Stimulated activated CD8-positive, alpha-beta memory T cell treated with anti-CD3 and anti-CD28 coated beads, Interleukin-15, amount 100 ng/mL, for 24 hours (primary cell): Measurements from ENCODE around the gene E2F6.

ENCODE experiments used
- DNase-seq: peaks from one replicate; pipeline ENCODE4 v3.0.0-alpha.2; 2020; ENCODE audit warnings: low read depth

E2F6 gene

DNA sequence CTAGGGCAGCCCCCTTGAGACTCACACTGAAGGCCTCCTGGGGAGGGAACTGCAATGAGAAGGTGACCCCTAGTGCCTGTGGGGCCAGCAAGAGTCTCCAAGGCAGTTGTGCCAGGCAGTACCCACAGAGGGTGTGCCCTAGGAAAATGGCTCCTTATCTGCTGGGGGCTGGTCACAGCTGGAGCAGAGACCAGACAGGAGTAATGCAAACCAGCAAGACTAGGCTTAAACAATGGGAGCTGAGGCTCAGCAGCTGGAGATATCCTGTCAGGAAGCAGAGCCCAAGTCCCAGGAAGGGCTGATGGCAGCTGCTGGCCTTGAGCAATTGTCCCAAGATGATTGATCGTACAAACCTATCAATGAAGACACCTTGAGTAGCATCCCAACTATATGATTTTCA is 26.8 kb upstream of the E2F6 start:
- no peak for DNase-seq

GRCh38 chr2:11492244-11492643 is 26.3 kb upstream of the E2F6 start:
- DNase-seq, result no peak

GRCh38 chr2:11491348-11491933 is 25.5 kb upstream of the E2F6 start:
- no peak for DNase-seq

DNA sequence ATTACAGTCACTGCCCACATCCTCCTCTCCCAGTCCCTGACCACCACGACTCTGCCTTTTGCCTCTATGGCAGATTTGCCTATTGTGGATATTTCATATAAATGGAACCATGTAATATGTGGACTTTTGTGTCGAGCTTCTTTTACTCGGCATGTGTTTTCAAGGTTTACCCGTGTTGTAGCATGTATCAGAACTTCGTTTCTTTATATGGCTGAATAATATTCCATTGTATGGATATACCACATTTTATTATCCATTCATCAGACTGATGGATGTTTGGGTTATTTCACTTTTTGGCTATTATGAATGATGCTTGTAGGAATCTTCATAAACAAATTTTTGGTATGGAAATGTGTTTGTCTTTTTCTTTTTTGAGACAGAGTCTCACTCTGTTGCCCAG is 24.2 kb upstream of the E2F6 start:
- DNase-seq, result no peak

DNA sequence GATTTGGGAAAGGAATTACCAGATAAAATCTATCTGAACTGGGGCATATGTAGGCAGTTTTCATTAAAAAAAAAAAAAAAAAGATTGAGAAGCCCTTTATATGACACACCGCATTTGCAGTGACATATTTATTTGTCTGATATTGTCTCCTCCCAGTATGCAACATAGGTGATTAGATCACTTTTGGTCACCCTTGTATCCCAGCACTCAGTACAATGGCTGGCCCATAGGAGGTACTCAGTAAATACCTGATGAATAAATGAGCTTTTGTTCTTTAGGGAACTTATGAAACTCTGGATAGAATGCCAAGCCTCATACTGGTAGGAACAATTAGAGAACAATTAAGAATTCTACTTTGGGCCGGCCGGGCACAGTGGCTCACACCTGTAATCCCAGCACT is 22.8 kb upstream of the E2F6 start:
- DNase-seq, result no peak

DNA sequence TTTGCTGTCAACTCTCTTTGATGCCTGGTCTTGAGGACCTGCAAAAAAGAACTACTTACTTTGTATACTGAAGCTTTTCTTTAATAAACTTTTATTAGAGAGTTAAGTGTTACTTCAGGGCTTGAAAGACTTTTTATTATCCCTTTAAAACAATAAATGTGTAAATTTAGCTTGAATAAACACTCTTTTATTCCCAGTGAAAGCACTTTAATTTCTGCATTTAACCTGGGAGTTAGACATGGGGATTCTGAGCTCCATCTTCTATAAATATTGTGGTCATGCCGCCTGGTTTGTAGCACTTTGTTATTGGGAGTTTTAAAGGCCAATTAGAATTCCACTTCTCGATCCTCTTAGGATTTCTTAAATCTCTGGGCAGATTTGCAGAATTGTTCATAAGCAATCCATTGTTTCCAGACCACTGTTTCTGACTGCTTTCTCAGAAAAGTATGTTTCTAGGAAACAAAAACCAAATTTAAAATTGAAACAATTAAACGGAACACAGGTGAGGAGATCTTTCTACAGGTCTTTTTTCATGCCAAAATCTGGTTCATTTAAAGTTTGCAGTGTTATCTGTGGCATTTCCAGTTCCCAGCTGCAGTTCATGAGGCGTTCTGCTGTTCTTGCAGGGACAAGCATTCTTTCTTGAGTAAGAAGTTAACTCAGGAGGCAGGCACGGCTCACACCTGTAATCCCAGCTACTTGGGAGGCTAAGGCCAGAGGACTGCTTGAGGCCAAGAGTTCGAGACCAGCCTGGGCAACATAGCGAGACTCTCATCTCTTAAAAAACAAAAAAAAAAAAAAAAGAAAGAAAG is 18.1 kb upstream of the E2F6 start:
- DNase-seq, result no peak

DNA sequence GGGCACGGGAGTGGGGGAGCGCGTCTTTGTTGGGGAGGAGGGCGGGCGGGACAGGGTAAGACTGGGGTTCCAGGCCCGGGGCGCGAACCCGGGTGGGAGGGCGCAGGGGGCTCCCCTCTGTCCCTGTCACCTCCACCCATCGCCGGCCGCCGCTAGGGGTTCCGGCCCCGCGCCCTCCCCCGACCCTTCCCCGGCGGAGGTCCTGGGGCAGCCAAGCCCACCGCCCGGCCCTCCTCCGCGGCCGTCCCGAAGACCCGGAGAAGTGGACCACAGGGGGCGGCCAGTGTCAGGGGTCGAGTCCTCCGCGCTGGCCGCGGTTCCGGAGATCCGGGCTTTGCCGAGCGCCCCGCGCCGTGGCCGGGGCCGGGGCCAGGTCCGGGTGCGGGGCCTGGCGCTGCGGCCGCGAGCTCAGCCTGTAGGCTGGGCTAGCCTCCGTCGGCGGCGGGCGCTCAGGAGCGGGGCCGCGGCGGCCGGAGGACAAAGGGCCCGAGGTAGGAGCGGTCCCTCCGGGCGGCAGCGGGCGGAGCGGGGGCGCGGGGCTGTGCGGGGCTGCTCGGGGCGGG is 16.6 kb upstream of the E2F6 start:
- no peak for DNase-seq

DNA sequence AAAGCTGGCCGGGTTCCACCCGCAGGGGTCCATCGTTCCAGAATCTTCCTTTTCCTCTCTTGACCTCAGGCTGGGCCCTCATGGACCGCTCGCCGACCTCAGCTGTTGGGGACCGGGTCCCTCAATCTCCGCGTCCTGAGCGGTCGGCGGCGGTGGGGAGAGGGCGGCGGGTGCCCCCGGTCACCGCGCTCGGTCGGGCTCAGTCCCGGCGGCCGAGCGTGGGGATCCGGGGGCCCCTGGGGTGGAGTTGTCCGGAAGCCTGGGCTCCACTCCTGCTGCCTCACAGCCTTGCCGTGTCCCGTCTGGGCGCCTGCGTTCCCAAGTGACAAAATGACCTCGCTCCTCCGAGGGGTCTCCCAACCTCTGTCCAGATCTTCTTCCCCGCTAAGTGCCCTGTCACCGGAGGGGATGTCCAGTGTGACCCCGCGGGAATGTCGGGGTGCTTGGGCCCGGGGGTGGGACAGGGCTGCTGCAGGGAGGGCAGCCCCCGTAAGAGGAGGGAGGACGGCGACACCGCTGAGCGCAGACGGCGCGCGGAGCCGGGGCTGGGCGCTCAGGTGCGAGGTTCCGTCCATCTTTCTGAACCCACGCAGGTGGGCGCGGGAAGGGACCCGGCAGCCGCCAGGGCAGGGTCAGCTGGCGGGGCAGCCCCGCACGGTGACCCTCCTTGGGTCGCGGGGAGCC is 16.0 kb upstream of the E2F6 start:
- DNase-seq, result no peak

DNA sequence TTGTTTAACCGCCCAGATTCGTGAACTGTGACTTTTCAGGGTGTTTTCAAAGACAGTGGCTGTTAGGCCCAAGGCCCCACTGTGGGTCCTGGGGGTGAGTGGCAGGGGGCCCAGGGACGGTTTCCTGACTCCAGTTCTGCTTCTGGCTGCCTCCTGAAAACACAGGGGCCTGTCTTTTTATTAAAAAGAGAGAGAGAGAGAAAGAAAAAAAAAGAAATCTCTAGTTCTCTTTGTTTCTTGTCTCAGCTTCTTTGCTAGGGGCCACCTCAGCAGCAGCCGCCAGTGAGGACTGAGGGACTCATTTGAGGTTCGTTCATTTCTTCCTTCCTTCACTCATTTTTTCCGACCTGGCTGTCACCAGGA is 15.4 kb upstream of the E2F6 start:
- DNase-seq, result no peak

DNA sequence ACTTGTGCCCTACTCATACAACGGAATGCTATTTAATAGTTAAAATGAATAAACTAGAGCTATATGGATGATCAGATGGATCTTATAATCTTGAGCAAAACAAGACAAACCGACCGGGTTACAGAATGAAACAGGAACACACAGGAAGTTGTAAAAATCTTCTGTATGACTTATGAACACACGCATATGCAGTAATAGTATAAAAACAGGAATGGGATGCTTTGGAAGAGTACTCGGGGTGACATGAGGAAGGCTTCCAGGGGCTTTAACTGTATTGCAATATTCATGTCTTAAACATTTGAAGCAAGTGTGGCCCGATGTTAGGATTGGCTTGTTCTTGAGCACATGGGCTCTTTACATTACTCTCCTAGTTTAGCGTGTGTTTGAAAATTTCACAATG is 14.9 kb upstream of the E2F6 start:
- DNase-seq, result no peak

DNA sequence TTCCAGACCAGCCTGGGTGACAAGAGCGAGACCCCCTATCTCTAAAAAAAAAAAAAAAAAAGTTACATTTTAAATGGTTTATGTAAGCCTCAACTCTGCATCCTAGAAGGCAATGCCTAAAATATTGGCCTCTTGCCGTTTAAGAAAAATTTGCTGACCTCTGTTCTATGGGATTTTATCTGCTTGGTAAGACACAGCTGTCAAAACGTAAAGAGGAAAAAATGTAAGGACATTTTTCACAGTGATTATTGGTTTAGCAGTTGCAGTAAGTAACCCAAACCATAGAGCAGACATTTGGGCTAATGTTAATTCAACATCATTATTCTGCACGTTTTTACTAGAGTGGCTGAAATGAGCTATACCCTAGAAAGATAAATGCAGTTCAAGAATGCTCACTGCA is 14.4 kb upstream of the E2F6 start:
- no peak for DNase-seq

GRCh38 chr2:11478899-11479605 is 13.1 kb upstream of the E2F6 start:
- no peak for DNase-seq

- DNase-seq, result peak; percentile 79
Measured at GRCh38 chr2:11477994-11478393, 12.0 kb upstream of the E2F6 start.

DNA sequence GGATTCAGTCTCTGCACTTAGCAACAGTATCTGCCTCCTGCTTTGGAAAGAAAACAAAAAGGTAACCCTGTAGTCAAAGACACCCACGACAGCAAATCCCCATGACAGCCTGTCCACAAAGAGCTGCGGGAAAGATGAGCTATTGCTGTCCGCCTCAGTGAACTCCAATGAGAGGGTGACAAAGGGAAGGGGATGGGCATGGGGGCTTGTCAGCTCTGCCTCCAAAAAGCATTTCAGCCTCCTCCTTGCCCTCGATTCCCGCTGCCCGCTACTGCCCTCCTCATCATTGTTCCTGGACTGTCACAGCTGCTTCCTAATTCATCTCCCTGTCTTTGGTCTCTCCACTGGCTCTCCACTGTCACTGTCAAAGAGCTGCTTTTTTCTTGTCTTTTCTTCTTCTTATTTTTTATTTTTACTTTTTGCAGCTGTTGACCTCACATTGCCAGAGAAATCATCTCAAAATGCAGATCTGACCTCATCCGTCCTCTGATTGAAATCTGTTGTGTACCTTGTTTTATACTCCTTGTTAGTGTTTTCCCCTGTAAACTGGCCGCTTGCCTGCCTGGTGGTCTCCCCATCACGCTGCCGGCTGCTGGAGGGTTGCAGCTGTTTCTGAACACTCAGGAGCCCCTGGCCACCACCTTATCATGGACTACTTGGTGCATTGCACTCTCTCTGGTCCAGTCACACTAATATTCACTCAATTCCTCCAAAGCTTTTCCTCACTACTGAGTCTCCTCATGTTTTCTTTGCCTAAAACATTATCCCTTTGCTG is 7.9 kb upstream of the E2F6 start:
- DNase-seq, result no peak

DNA sequence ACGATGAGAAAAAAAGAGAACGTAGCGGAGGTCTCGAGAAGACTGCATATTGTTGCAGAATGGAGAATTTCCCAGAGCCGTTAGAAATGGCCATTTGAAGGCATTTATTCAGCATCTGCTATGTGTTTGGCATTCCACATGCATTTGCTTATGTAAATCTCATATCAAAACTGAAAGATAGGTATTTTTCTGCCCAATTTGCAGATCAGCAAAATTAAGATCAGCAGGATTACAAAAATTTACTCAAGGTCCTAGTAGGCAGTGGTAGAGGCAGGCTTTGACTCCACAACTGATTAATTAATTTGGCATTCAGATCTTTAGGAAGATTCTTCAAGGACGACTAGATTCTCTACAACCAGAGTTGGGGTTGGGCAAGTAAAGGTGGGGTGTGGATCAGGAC is 1.8 kb upstream of the E2F6 start:
- no peak for DNase-seq

DNA sequence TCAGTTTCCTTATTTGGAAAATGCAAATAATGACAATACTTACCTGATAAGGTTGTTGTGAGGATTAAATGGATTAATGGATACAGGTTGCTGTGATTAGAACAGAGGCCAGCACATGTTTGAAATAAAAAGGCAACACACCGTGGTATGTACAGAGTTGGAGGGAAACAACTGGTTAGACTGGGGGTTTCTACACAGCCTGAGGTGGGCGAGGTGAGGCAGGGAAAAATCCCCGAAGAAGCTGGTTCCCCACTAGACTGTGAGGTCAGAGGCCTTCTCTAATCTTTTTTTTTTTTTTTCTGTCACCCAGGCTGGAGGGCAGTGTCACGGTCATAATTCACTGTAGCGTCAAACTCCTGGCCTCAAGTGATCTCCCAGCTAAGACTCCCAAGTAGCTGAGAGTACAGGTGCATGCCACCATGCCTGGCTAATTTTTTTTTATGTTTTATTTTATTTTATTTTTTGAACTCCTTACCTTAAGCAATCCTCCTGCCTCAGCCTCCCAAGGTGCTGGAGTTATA is 1.2 kb upstream of the E2F6 start:
- no peak for DNase-seq

- no peak for DNase-seq
Measured at GRCh38 chr2:11466307-11467128, 557 bp upstream of the E2F6 start.

GRCh38 chr2:11465110-11465484 is 864 bp downstream of the E2F6 start:
- DNase-seq, result no peak

DNA sequence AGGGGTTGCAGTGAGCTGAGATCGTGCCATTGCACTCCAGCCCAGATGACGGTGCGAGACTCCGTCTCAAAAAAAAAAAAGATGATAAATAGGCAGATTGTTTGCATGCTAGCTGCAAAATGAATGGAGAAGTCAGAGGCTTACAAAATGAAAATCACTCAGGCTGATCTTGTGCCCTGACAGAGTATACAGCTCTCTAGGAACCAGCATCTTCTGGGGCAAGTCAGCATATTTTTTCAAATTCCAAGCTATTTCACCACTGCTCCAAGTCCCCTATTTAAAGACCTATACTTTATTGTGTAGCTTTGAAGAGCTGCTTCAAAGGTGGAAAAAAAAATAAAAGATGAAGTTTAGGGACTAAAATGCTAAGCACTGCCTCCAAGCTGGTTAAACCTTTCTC is 6.1 kb downstream of the E2F6 start:
- no peak for DNase-seq

- no peak for DNase-seq
Measured at GRCh38 chr2:11458753-11459152, 7.2 kb downstream of the E2F6 start.

GRCh38 chr2:11457935-11458334 is 8.0 kb downstream of the E2F6 start:
- no peak for DNase-seq
